Duodenal mucosa (tissue), 2 donors: ENCODE results near the gene IL17B.

ENCODE experiments used
- H3K27ac ChIP-seq: one replicate; pipeline ENCODE4 v1.7.0; 2013; ENCODE audit warnings: low read depth, low read length
- H3K27me3 ChIP-seq, 2 donors: one replicate each; pipeline ENCODE4 v1.7.0; 2013; ENCODE audit warnings: low read length in 2 of 2, control low read depth in 1 of 2; ENCODE audit not compliant: insufficient read depth in 2 of 2, control insufficient read depth in 1 of 2
- H3K36me3 ChIP-seq, 2 donors: one replicate each; pipeline ENCODE4 v1.7.0; 2013; ENCODE audit warnings: low read length in 2 of 2, control low read depth in 1 of 2; ENCODE audit not compliant: insufficient read depth in 2 of 2, control insufficient read depth in 1 of 2
- H3K4me1 ChIP-seq, 2 donors: one replicate each; pipeline ENCODE4 v1.7.0; 2013; ENCODE audit warnings: low read length in 2 of 2, control low read depth in 1 of 2; ENCODE audit not compliant: insufficient read depth in 2 of 2, control insufficient read depth in 1 of 2
- H3K4me3 ChIP-seq, 2 donors: one replicate each; pipeline ENCODE4 v1.7.0; 2013; ENCODE audit warnings: low read length in 2 of 2, low read depth in 1 of 2
- H3K9ac ChIP-seq, 2 donors: one replicate each; pipeline ENCODE4 v1.7.0; 2013; ENCODE audit warnings: low read length in 2 of 2, low read depth in 1 of 2
- H3K9me3 ChIP-seq, 2 donors: one replicate each; pipeline ENCODE4 v1.7.0; 2013; ENCODE audit warnings: low read length in 2 of 2, control low read depth in 1 of 2; ENCODE audit not compliant: control insufficient read depth in 1 of 2

IL17B gene

DNA sequence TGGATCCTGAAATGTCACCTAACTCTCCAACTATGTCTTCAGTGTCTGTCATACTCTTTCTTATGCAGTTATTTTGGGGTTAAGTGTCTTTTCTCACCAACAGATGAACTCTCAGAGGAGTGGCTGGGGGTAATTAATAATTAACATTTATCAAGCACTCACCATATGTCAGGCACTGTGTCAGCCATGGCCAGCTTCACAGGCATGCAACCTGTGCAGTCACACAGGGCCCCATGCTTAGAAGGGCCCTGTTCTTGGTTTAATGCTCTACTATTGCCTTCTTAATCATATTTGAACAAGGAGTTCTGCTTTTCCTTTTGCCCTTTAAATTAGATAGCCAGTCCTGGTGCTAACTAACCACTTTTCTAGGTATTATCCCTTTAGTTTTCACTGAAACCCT lies 37.2 kb downstream of the IL17B start:
- Histone ChIP-seq H3K36me3 (no peaks in the 10 kb centered on the region), H3K9me3 (no peaks in the 10 kb centered on the region), H3K9ac (no peak overlapping the region), H3K27ac (no peak overlapping the region), H3K4me1 (peaks cover 16 to 19% of the 10 kb centered on the region in 2 donors), H3K4me3 (no peak overlapping the region), H3K27me3 (no peaks in the 10 kb centered on the region)

DNA sequence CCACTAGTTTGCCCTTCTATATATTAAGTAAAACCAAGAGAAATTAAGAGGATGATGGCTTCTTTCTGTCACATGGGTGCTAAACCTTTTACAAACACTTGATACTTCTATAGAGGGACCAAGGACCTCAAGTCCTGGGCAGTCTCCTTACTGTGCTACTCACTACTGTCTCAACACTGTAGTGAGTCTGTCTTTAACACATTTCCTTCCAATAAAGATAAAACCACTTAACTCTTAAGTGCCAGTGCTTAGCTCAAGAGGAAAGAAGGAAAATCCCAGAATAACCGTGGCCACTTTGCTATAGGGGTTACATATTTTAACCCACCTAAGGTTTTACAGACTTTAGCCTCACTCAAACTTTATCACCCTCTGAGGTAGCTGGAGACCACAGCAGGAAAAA lies 38.2 kb downstream of the IL17B start:
- Histone ChIP-seq H3K27ac (no peak overlapping the region), H3K4me1 (peaks cover 14 to 16% of the 10 kb centered on the region in 2 donors), H3K4me3 (no peak overlapping the region), H3K36me3 (no peaks in the 10 kb centered on the region), H3K27me3 (no peaks in the 10 kb centered on the region), H3K9me3 (no peaks in the 10 kb centered on the region), H3K9ac (no peak overlapping the region)

DNA sequence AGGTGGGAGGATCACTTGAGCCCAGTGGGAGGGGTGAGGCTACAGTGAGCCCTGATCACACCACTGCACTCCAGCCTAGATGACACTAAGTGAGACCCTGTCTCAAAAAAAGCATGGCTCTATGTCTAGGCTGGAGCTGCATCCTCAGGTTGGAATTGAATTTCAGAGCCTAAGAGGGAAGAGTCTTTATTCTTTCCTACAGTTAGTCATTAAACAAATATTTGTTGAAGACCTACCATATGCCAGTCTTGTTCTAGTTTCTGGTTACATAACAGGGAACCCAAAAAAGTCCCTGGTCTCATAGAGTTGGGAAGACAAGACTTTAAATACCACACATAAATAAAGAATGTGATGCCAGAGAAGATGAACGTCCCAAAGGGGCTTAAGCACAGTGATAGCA lies 40.7 kb downstream of the IL17B start:
- Histone ChIP-seq H3K9me3 (no peaks in the 10 kb centered on the region), H3K27ac (no peak overlapping the region), H3K27me3 (no peaks in the 10 kb centered on the region), H3K4me1 (peaks cover 6 to 16% of the 10 kb centered on the region in 2 donors), H3K4me3 (no peak overlapping the region), H3K36me3 (no peaks in the 10 kb centered on the region), H3K9ac (no peak overlapping the region)

DNA sequence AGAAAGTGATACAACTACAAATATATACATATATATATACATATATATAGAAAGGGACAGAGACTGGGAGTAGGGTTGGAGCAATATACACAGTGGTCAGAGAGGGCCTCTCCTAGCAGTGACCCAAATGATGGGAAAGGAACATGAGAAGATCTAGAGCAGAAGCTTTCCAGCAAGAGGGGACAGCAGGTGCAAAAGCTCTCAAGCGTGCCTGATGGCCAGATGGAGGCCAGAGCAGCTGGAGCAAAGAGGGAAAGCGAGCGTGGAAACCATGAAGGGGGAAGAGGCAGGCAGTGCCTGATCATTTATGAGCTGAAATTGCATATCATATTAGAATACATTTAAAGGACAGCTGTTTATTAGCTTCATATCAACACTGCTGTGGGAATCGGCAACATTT lies 41.4 kb downstream of the IL17B start:
- Histone ChIP-seq H3K4me1 (peaks cover 6 to 16% of the 10 kb centered on the region in 2 donors), H3K27ac (no peak overlapping the region), H3K9ac (no peak overlapping the region), H3K27me3 (no peaks in the 10 kb centered on the region), H3K9me3 (no peaks in the 10 kb centered on the region), H3K36me3 (no peaks in the 10 kb centered on the region), H3K4me3 (no peak overlapping the region)

DNA sequence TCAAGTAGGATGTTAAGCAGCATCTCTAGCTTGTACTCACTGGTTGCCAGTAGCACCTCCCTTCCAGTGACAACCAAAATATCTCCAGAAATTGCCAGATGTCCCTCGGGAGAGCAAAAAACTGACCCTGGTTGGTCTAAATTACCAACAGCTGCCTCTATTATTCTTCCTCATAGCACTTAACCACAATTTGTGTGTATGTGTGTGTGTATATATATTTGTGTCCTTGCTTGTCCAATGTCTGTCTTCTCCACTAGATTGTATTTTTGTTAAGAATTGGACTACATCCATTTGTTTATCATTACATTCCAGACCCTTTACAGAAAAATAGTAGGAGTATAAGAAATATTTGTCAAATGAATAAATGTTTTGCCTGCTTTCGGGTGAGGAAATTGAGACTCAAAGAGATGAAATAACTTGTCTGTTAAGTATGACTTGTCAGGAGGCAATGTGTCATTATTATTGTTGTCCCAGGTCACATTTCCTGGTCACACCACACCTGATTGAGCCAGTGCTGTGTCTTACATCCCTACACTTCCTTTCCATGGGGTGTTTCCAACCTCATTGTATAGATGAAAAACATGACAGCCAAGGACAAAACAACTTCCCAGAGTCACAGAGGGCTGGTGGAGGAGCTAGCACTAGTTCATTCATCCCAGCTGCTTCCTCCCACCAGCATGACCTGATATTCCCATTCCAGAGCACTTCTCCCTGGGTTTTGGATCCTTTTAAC lies 45.2 kb downstream of the IL17B start:
- H3K27ac ChIP-seq = no peak overlapping the region
- no peak overlapping the region for H3K9ac ChIP-seq
- H3K27me3 ChIP-seq = no peaks in the 10 kb centered on the region
- H3K36me3 ChIP-seq = no peaks in the 10 kb centered on the region
- no peak overlapping the region for H3K4me3 ChIP-seq
- no peaks in the 10 kb centered on the region for H3K4me1 ChIP-seq
- no peaks in the 10 kb centered on the region for H3K9me3 ChIP-seq

DNA sequence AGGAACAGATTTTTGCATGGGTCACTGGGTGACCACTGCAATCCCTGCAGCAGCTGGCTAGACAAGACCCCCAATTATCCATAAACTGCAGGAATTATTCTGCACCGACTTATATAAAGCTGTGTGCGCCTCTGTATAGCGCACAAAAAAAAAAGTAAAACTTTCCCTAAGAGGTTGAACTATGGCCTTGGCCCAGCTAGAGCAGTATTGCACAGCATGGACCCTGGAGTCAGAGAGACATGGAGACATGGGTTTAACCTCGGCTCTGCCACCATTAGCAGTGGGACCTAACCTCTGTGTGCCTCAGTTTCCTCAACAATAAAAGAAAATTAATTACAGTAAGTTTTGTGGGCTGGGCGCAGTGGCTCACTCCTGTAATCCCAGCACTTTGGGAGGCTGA lies 50.9 kb downstream of the IL17B start:
- Histone ChIP-seq H3K9me3 (no peaks in the 10 kb centered on the region), H3K9ac (no peak overlapping the region), H3K36me3 (no peaks in the 10 kb centered on the region), H3K4me1 (peaks cover 0 to under 1% of the 10 kb centered on the region in 2 donors), H3K4me3 (no peak overlapping the region), H3K27me3 (no peaks in the 10 kb centered on the region), H3K27ac (no peak overlapping the region)

DNA sequence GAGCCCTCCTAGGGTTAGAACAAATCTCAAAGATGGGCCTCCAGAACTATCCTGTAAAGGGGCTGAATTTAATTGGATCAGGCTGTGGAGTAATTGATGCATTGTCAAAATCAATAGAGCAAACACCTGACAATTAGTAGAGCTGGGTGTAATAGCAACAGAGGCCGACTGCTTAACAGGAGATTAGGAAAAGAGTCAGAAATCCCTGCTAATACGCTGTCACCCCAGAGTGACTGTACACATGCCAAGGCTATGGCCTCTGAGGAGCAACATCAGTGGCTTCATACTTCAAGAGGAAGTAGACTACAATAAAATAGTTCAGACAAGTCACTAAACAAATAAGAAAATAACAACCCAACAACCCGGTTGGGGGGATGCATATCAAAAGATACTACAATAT lies 52.5 kb downstream of the IL17B start:
- Histone ChIP-seq H3K9me3 (no peaks in the 10 kb centered on the region), H3K9ac (no peak overlapping the region), H3K27me3 (no peaks in the 10 kb centered on the region), H3K4me3 (no peak overlapping the region), H3K36me3 (no peaks in the 10 kb centered on the region), H3K4me1 (peaks cover 12 to 13% of the 10 kb centered on the region in 2 donors), H3K27ac (no peak overlapping the region)

DNA sequence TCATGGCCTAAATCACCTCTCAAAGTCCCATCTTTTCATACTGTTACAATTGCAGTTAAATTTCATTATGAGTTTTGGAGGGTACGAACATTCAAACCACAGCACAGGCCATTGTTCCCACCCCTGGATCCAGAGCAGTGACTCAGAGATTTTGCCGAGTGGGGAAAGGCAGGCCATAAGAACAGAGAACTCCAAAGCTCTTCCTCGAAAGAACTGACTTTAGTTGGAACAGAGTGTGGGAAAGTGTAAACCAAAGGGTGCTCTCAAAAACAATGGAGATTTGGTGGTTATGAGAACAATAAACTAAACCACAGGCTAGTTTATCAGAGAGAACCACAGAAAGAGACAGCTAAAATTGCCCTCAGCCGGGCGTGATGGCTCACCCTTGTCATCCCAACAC lies 53.2 kb downstream of the IL17B start:
- no peak overlapping the region for H3K4me3 ChIP-seq
- H3K9ac ChIP-seq = no peak overlapping the region
- no peak overlapping the region for H3K27ac ChIP-seq
- peaks cover 17 to 20% of the 10 kb centered on the region in 2 donors for H3K4me1 ChIP-seq
- no peaks in the 10 kb centered on the region for H3K9me3 ChIP-seq
- no peaks in the 10 kb centered on the region for H3K27me3 ChIP-seq
- H3K36me3 ChIP-seq = no peaks in the 10 kb centered on the region

DNA sequence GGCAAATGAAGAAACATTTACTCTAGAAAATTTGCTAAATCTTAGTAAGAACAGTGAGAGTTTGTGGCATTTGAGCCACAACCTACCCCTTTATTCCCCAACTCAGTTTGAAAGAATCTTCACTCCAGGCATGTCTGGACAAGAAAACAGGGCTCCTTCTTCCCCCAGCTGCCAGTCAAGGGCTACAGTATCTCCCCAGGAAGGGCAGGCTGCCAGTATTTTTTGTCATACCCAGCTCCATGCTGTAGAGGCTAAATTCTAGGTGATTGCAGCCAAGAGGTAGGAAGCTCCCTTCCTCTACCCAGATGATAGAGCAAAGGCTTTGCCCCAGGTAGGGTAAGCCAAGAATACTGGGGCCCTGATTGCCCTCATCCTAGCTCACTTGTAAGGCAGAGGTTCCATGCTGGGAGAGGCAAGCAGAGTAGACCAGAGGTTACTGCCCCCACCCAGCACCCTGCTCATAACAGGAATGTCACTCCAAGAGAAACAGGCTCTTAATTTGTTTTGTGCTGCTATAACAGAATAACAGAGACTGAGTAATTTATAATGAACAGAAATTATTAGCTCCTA lies 53.8 kb downstream of the IL17B start:
- no peaks in the 10 kb centered on the region for H3K36me3 ChIP-seq

DNA sequence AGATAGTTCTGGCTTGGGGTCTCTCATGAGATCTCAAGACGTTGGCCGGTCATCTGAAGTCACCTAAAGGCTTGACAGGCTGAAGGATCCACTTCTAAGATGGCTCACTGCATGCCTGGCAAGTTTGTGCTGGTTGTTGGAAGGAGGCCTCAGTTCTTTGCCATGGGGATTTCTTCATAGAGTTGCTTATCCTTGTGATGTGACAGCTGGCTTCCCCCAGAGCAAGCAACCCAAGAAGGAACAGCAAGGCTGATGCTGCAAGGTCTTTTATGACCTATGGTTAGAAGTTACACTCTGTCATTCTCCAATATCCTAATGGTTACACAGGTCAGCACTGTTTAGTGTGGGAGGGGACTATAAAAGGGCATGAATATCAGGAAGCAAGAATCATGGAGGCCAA lies 54.5 kb downstream of the IL17B start:
- Histone ChIP-seq H3K27ac (no peak overlapping the region), H3K9ac (no peak overlapping the region), H3K4me3 (no peak overlapping the region), H3K27me3 (no peaks in the 10 kb centered on the region), H3K36me3 (no peaks in the 10 kb centered on the region), H3K4me1 (peaks cover 25 to 26% of the 10 kb centered on the region in 2 donors), H3K9me3 (no peaks in the 10 kb centered on the region)

More for the DNA sequence above, 53.8 kb downstream of the IL17B start:
- Histone ChIP-seq H3K4me3 (no peak overlapping the region), H3K9me3 (no peaks in the 10 kb centered on the region), H3K4me1 (peaks cover 24 to 26% of the 10 kb centered on the region in 2 donors), H3K27ac (no peak overlapping the region), H3K27me3 (no peaks in the 10 kb centered on the region), H3K9ac (no peak overlapping the region)
